Liver (tissue), 9 donors: ENCODE results near the gene PCP4L1. TPM values are rescaled to one million over a fixed set of nuclear protein-coding genes. Genes with fewer than 3 reads are reported as not detected.

Experiments
- DNase-seq: peaks from one replicate; pipeline ENCODE4 v3.0.0-alpha.2; 2017; ENCODE audit warnings: low spot score
- H3K27ac ChIP-seq, 2 donors: one replicate each; pipeline ENCODE4 v1.7.0; 2013; ENCODE audit warnings: inconsistent platforms in 2 of 2, low read length in 2 of 2, control low read depth in 1 of 2, low read depth in 1 of 2, mild to moderate bottlenecking in 1 of 2
- H3K27me3 ChIP-seq, 4 donors: one replicate each; pipeline versions ENCODE4 v1.6.1 to v1.7.0; 2013; ENCODE audit warnings: low read length in 3 of 4, inconsistent platforms in 1 of 4, mild to moderate bottlenecking in 1 of 4, moderate library complexity in 1 of 4; ENCODE audit not compliant: control insufficient read depth in 4 of 4, insufficient read depth in 4 of 4
- H3K36me3 ChIP-seq, 4 donors: one replicate each; pipeline versions ENCODE4 v1.6.1 to v1.7.0; 2013; ENCODE audit warnings: low read length in 3 of 4, mild to moderate bottlenecking in 3 of 4, low read depth in 1 of 4, moderate library complexity in 1 of 4; ENCODE audit not compliant: control insufficient read depth in 4 of 4, insufficient read depth in 3 of 4
- H3K4me1 ChIP-seq, 4 donors: one replicate each; pipeline versions ENCODE4 v1.6.1 to v1.7.0; 2013; ENCODE audit warnings: low read length in 3 of 4, mild to moderate bottlenecking in 3 of 4, moderate library complexity in 1 of 4; ENCODE audit not compliant: control insufficient read depth in 4 of 4, insufficient read depth in 4 of 4
- H3K4me3 ChIP-seq, 3 donors: one replicate each; pipeline versions ENCODE4 v1.6.1 to v1.7.0; 2013; ENCODE audit warnings: low read length in 3 of 3, control low read depth in 1 of 3, low read depth in 1 of 3, mild to moderate bottlenecking in 1 of 3
- H3K9ac ChIP-seq, 2 donors: one replicate each; pipeline ENCODE4 v1.7.0; 2013; ENCODE audit warnings: low read length in 2 of 2, mild to moderate bottlenecking in 2 of 2, moderate library complexity in 2 of 2, control low read depth in 1 of 2, low read depth in 1 of 2
- H3K9me3 ChIP-seq, 4 donors: one replicate each; pipeline versions ENCODE4 v1.6.1 to v1.7.0; 2013; ENCODE audit warnings: low read length in 3 of 4; ENCODE audit not compliant: control insufficient read depth in 4 of 4
- EGR1 ChIP-seq, 2 donors: IDR thresholded peaks; 2 replicates each; pipeline ENCODE4 v1.6.1; 2016 to 2018; ENCODE audit warnings: antibody characterized with exemption in 2 of 2, low read depth in 2 of 2
- FOXA1 ChIP-seq: IDR thresholded peaks from 2 replicates; pipeline ENCODE4 v1.6.1; 2016; ENCODE audit warnings: antibody characterized with exemption
- FOXA2 ChIP-seq: IDR thresholded peaks from 2 replicates; pipeline ENCODE4 v1.6.1; 2016; ENCODE audit warnings: antibody characterized with exemption
- GABPA ChIP-seq, 2 donors: IDR thresholded peaks in 1 of 2; conservative IDR thresholded peaks in 1 of 2; 2 replicates each; pipeline ENCODE4 v1.6.1; 2016; ENCODE audit warnings: antibody characterized with exemption in 2 of 2, mild to moderate bottlenecking in 1 of 2, moderate library complexity in 1 of 2
- HNF4A ChIP-seq, 2 donors: conservative IDR thresholded peaks; 2 replicates each; pipeline ENCODE4 v1.6.1; 2016; ENCODE audit warnings: antibody characterized with exemption in 2 of 2, mild to moderate bottlenecking in 2 of 2
- HNF4G ChIP-seq: IDR thresholded peaks from 2 replicates; pipeline ENCODE4 v1.6.1; 2016; ENCODE audit warnings: antibody characterized with exemption
- JUND ChIP-seq, 2 donors: IDR thresholded peaks; 2 replicates each; pipeline ENCODE4 v1.6.1; 2016; ENCODE audit warnings: antibody characterized with exemption in 2 of 2
- NR2F2 ChIP-seq: IDR thresholded peaks from 2 replicates; pipeline ENCODE4 v1.6.1; 2016; ENCODE audit warnings: antibody characterized with exemption
- RAD21 ChIP-seq, 2 donors: IDR thresholded peaks; 2 replicates each; pipeline ENCODE4 v1.6.1; 2016; ENCODE audit warnings: antibody characterized with exemption in 2 of 2, mild to moderate bottlenecking in 2 of 2
- RXRA ChIP-seq, 2 donors: IDR thresholded peaks; 2 replicates each; pipeline ENCODE4 v1.6.1; 2017 to 2018; ENCODE audit warnings: antibody characterized with exemption in 2 of 2, mild to moderate bottlenecking in 1 of 2
- SP1 ChIP-seq: IDR thresholded peaks from 2 replicates; pipeline ENCODE4 v1.6.1; 2018; ENCODE audit warnings: antibody characterized with exemption, mild to moderate bottlenecking
- TAF1 ChIP-seq: conservative IDR thresholded peaks from 2 replicates; pipeline ENCODE4 v1.6.1; 2016; ENCODE audit warnings: antibody characterized with exemption, mild to moderate bottlenecking
- YY1 ChIP-seq: IDR thresholded peaks from 2 replicates; pipeline ENCODE4 v1.6.1; 2016; ENCODE audit warnings: antibody characterized with exemption, mild to moderate bottlenecking
- ZBTB33 ChIP-seq: IDR thresholded peaks from 2 replicates; pipeline ENCODE4 v1.6.1; 2016; ENCODE audit warnings: antibody characterized with exemption
- WGBS: extraction: QIAGEN DNeasy Blood & Tissue Kit; methylation state at CpG from one replicate; pipeline ENCODE4 v1.1.7; 2013; 5-methylcytosine and 5-hydroxymethylcytosine counted together
- polyA plus RNA-seq, 2 donors: library from polyadenylated mRNA; stranded (reverse) in 1 of 2; unstranded in 1 of 2; fragments of 200-250 nt in 1 of 2; fragments of >200 nt in 1 of 2; fragmentation: Nextera tagmentation in 1 of 2; extraction: Ambion mirVana in 1 of 2; gene quantifications; one replicate each; pipeline versions ENCODE4 v1.2.1 to v1.2.3, GENCODE V29; 2013 to 2015
- total RNA-seq, 2 donors: library from RNA; depleted of rRNA; stranded (reverse); fragments of >200 nt; gene quantifications; one replicate each; pipeline ENCODE4 v1.2.3, GENCODE V29; 2014
- TF ChIP-seq, protein P1 (sequence below): fragments of 150-350 bp; IDR thresholded peaks from 2 replicates; pipeline ENCODE4 v1.5.1; 2017; ENCODE audit warnings: improper control_type of control experiment, low read depth, low read length; ENCODE audit not compliant: missing input control
- TF ChIP-seq, protein P2 (sequence below): IDR thresholded peaks from 2 replicates; pipeline ENCODE4 v1.6.1; 2016; ENCODE audit warnings: antibody characterized with exemption, mild to moderate bottlenecking
- TF ChIP-seq, protein P3 (sequence below): IDR thresholded peaks from 2 replicates; pipeline ENCODE4 v1.6.1; 2016; ENCODE audit warnings: antibody characterized with exemption
- TF ChIP-seq, protein P4 (sequence below): IDR thresholded peaks from 2 replicates; pipeline ENCODE4 v1.6.1; 2016; ENCODE audit warnings: antibody characterized with exemption
- donor health status: healthy.
- donor health status: healthy.
- donor health status: healthy.
- donor health status: healthy.
- donor health status: healthy.

Gene PCP4L1
- total and polyA plus RNA-seq, 4 donors: 1.1 to 8.7 (median 5.0) TPM

DNA sequence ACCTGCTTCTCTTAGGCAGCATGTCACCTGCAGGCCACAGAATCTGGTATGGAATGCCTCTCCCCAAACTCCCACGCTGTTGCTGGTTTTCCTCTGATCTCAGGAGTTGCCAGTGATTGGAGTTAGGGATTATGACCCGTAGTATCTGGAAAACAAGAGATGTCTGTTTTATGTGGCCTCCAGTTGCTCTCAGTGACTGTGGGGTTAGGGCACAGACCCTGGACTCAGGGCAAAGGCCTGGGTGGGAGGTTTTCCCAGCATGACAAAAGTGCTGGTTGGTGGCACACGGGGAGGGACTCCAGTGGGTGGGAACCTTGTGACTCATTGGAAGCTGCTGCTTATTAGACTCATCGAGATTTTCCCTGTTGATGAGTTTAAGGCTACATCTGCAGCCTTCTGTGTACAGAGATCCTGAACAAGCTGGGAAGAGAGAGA, 20.5 kb upstream of the PCP4L1 start, which contains the start of gene NR1I3:
Gene NR1I3 (minus strand): TSS at position 165 of the 435 bp plus-strand sequence. CDS start 1,638 bp downstream, outside the sequence.
- 34% methylated on average over 4 of the region's 4 CpGs for WGBS
- peaks cover 3 to 16% (median 6%) of the 10 kb centered on the region in 4 donors for H3K36me3 ChIP-seq
- H3K9me3 ChIP-seq: no peaks in the 10 kb centered on the region
- DNase-seq: peak; percentile 63
- no peaks in the 10 kb centered on the region for H3K27me3 ChIP-seq
- H3K4me3 ChIP-seq: peak within 1 kb of the TSS; percentile 56 to 85 (median 64)
- peak within 1 kb of the TSS; percentile 91 to 99 for H3K9ac ChIP-seq
- TF ChIP-seq TAF1 (peak; percentile 94), ZBTB33 (peak; percentile 96), RXRA (IDR thresholded peaks at IDR 0.05) (peak; percentile 99 to 100), YY1 (peak; percentile 90), HNF4A (conservative IDR thresholded peaks at IDR 0.05) (peak; percentile 100), RAD21 (IDR thresholded peaks at IDR 0.05) (peak; percentile 57 to 69), FOXA2 (peak; percentile 77), JUND (IDR thresholded peaks at IDR 0.05) (peak; percentile 95 to 97), SP1 (peak; percentile 100), HNF4G (peak; percentile 100), FOXA1 (peak; percentile 91), NR2F2 (peak; percentile 86), GABPA (IDR thresholded peaks at IDR 0.05 in 1 of 2, conservative IDR thresholded peaks at IDR 0.05 in 1 of 2) (peak in 1 of 2 donors; percentile 66), EGR1 (IDR thresholded peaks at IDR 0.05; ENCODE audit: low read depth in 2 of 2) (peak; percentile 80 to 91)
- TF ChIP-seq, protein P1, sequence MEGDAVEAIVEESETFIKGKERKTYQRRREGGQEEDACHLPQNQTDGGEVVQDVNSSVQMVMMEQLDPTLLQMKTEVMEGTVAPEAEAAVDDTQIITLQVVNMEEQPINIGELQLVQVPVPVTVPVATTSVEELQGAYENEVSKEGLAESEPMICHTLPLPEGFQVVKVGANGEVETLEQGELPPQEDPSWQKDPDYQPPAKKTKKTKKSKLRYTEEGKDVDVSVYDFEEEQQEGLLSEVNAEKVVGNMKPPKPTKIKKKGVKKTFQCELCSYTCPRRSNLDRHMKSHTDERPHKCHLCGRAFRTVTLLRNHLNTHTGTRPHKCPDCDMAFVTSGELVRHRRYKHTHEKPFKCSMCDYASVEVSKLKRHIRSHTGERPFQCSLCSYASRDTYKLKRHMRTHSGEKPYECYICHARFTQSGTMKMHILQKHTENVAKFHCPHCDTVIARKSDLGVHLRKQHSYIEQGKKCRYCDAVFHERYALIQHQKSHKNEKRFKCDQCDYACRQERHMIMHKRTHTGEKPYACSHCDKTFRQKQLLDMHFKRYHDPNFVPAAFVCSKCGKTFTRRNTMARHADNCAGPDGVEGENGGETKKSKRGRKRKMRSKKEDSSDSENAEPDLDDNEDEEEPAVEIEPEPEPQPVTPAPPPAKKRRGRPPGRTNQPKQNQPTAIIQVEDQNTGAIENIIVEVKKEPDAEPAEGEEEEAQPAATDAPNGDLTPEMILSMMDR: no peak
- TF ChIP-seq, protein P2, sequence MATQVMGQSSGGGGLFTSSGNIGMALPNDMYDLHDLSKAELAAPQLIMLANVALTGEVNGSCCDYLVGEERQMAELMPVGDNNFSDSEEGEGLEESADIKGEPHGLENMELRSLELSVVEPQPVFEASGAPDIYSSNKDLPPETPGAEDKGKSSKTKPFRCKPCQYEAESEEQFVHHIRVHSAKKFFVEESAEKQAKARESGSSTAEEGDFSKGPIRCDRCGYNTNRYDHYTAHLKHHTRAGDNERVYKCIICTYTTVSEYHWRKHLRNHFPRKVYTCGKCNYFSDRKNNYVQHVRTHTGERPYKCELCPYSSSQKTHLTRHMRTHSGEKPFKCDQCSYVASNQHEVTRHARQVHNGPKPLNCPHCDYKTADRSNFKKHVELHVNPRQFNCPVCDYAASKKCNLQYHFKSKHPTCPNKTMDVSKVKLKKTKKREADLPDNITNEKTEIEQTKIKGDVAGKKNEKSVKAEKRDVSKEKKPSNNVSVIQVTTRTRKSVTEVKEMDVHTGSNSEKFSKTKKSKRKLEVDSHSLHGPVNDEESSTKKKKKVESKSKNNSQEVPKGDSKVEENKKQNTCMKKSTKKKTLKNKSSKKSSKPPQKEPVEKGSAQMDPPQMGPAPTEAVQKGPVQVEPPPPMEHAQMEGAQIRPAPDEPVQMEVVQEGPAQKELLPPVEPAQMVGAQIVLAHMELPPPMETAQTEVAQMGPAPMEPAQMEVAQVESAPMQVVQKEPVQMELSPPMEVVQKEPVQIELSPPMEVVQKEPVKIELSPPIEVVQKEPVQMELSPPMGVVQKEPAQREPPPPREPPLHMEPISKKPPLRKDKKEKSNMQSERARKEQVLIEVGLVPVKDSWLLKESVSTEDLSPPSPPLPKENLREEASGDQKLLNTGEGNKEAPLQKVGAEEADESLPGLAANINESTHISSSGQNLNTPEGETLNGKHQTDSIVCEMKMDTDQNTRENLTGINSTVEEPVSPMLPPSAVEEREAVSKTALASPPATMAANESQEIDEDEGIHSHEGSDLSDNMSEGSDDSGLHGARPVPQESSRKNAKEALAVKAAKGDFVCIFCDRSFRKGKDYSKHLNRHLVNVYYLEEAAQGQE: peak; percentile 94
- TF ChIP-seq, protein P3, sequence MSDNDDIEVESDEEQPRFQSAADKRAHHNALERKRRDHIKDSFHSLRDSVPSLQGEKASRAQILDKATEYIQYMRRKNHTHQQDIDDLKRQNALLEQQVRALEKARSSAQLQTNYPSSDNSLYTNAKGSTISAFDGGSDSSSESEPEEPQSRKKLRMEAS: peak; percentile 95
- TF ChIP-seq, protein P4, sequence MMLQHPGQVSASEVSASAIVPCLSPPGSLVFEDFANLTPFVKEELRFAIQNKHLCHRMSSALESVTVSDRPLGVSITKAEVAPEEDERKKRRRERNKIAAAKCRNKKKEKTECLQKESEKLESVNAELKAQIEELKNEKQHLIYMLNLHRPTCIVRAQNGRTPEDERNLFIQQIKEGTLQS: peak; percentile 84
- H3K4me1 ChIP-seq: peaks cover 0 to 25% (median 6%) of the 10 kb centered on the region in 4 donors
- H3K27ac ChIP-seq: peak within 1 kb of the TSS; percentile 91 to 99
